Measurements from ENCODE around the gene GNAL.

The GNAL gene

DNA sequence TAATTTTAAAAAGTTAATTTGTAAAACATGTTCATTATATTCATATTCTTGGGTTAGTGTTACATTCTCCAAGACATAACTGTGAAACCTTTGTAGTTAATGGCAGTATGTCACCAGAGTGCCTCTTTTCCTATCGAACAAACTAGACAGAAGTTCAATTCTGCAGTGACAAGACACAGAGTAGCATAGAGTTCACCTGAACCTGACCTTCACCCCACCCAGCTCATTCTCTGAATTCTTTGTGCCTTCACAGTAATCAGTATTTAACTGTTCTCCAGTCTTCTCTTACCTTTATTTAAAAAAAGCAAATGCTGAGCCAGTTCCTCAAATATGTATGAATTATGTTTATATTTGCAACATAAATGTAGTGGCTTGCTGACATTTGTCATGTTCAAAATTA, 109.2 kb downstream of the GNAL start:
- no peaks in the 10 kb centered on the region for H3K36me3 ChIP-seq (ENCODE audit: insufficient read depth, low read length)
- H3K4me1 ChIP-seq (ENCODE audit: control insufficient read depth, insufficient read depth, low read length): no peaks in the 10 kb centered on the region
- no peak overlapping the region for H3K4me3 ChIP-seq (ENCODE audit: low read length)
- H3K9me3 ChIP-seq (replicated peaks; ENCODE audit: low read length): no peaks in the 10 kb centered on the region
- peaks cover 14% of the 10 kb centered on the region for H3K27me3 ChIP-seq (ENCODE audit: control insufficient read depth, insufficient read depth, low read length)
- H3K9ac ChIP-seq (ENCODE audit: low read depth, low read length): no peak overlapping the region
- no peak overlapping the region for H3K4me2 ChIP-seq (ENCODE audit: low read length)

DNA sequence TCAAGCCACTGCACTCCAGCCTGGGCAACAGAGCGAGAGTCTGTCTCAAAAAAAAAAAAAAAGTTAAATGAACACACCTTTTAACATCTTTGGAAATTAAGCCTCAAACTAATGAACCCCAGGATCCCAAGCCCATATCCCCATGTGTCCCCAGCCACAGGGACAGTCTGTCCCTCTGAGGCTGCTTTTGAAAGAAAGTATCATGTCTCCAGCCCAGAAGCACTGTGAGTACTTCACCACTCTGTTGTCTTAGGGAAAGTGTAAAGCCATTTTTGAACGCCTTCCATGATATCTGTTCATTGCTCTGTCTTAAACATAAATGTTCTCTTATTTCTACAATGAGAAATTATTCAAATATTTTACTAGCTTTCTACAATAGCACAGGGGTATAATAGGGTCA, 110.0 kb downstream of the GNAL start:
- Histone ChIP-seq H3K27me3 (ENCODE audit: control insufficient read depth, insufficient read depth, low read length) (peaks cover 14% of the 10 kb centered on the region), H3K4me2 (ENCODE audit: low read length) (no peak overlapping the region), H3K36me3 (ENCODE audit: insufficient read depth, low read length) (no peaks in the 10 kb centered on the region), H3K4me3 (ENCODE audit: low read length) (no peak overlapping the region), H3K9ac (ENCODE audit: low read depth, low read length) (no peak overlapping the region), H3K9me3 (replicated peaks; ENCODE audit: low read length) (no peaks in the 10 kb centered on the region), H3K4me1 (ENCODE audit: control insufficient read depth, insufficient read depth, low read length) (no peaks in the 10 kb centered on the region)

DNA sequence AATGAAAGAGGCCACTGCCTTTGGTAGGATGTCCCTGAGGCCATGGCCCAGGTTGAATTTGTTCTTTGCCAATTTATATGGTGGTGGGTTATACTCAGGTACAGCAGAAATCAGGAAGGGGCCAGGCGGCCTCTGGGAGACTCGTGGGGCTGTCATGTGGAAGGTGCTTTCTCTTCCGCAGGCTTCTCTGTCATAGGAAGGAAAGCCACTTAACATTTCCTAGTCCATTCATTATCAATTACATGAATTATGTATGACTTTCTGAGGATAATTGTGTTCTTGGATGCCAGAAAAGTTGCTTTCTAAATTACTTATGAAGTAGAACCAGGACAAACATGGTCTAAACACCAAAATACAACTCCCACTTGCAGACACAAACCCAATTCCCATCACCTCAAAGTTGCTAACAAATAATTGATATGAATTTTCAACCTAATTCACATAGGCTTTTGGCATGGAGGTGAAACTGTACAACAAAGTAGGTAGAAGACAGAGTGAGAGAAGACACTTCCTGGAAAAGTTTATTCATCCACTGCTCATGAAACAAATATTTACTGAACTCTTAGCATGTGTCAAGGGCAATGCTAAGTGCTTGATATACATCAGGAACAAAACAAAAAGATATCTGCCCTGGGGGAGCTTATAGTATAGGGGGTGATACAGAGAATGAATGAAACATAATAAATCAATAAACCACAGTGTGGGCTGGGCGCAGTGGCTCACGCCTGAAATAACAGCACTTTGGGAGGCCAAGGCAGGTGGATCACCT, 111.7 kb downstream of the GNAL start:
- Histone ChIP-seq H3K4me1 (ENCODE audit: control insufficient read depth, insufficient read depth, low read length) (no peaks in the 10 kb centered on the region), H3K4me3 (ENCODE audit: low read length) (no peak overlapping the region), H3K36me3 (ENCODE audit: insufficient read depth, low read length) (no peaks in the 10 kb centered on the region), H3K9ac (ENCODE audit: low read depth, low read length) (no peak overlapping the region), H3K9me3 (replicated peaks; ENCODE audit: low read length) (no peaks in the 10 kb centered on the region), H3K4me2 (ENCODE audit: low read length) (no peak overlapping the region), H3K27me3 (ENCODE audit: control insufficient read depth, insufficient read depth, low read length) (peaks cover 14% of the 10 kb centered on the region)

DNA sequence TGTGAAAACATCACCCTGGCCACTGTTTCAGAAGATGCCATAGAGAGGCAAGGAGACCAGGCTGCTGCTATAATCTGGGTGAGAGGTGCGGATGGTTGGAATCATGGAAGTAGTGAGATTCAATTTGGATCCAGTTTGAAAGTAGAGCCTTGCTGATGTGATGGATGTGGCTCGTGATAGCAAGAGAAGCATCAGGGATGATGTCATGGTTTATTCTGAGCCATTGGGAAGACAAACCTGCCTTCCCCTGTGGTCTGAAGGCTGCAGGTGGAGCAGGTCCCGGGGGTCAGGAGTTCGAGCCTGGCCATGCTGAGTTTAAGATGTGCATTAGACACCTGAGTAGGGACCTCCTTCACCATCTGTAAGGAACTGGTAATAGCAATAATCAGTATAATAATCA, 112.5 kb downstream of the GNAL start:
- no peak overlapping the region for H3K4me3 ChIP-seq (ENCODE audit: low read length)
- H3K36me3 ChIP-seq (ENCODE audit: insufficient read depth, low read length): no peaks in the 10 kb centered on the region
- H3K9me3 ChIP-seq (replicated peaks; ENCODE audit: low read length): no peaks in the 10 kb centered on the region
- no peak overlapping the region for H3K9ac ChIP-seq (ENCODE audit: low read depth, low read length)
- H3K4me2 ChIP-seq (ENCODE audit: low read length): no peak overlapping the region
- H3K4me1 ChIP-seq (ENCODE audit: control insufficient read depth, insufficient read depth, low read length): peaks cover 3% of the 10 kb centered on the region
- peaks cover 14% of the 10 kb centered on the region for H3K27me3 ChIP-seq (ENCODE audit: control insufficient read depth, insufficient read depth, low read length)

DNA sequence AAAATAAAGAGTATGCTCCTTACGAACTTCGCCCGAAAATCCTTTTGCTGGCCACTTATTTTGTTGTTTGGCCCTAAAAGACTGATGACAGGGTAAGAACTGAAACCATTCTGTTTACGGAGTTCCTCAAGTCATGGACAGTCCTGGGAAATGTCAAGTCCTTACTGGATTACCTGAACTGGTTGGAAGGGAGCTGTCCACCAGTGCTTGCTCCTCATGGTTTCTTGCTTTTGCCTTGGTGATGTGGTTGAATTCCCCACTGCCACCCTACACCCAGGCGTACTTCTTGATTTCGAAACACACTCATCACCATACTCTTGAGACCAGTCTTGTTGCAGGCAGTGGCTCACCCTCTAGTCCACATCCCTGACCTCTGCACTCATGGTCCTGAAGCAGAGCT, 113.1 kb downstream of the GNAL start:
- no peak overlapping the region for H3K9ac ChIP-seq (ENCODE audit: low read depth, low read length)
- peaks cover 14% of the 10 kb centered on the region for H3K27me3 ChIP-seq (ENCODE audit: control insufficient read depth, insufficient read depth, low read length)
- H3K4me1 ChIP-seq (ENCODE audit: control insufficient read depth, insufficient read depth, low read length): peaks cover 7% of the 10 kb centered on the region
- H3K9me3 ChIP-seq (replicated peaks; ENCODE audit: low read length): no peaks in the 10 kb centered on the region
- no peaks in the 10 kb centered on the region for H3K36me3 ChIP-seq (ENCODE audit: insufficient read depth, low read length)
- no peak overlapping the region for H3K4me2 ChIP-seq (ENCODE audit: low read length)
- H3K4me3 ChIP-seq (ENCODE audit: low read length): no peak overlapping the region

DNA sequence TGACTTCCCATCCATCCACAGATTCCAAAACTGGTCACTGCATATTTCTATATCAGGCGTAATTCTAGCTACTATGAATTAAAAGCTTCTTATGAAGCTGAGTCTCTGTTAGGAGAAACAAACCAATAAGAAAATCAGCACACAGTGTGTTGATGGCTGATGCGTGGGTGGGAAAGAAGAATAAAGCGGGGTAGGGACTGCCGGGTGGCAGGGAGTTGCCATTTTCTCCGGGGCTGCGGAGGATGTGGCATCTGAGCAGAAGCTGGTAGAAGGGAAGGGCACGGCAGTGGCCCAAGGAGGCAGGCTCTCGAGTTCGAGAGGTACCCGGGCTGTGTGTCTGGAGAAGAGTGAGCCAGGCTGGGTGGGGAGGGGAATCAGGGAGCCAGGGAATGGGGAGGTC, 113.5 kb downstream of the GNAL start:
- H3K9me3 ChIP-seq (replicated peaks; ENCODE audit: low read length): no peaks in the 10 kb centered on the region
- H3K4me1 ChIP-seq (ENCODE audit: control insufficient read depth, insufficient read depth, low read length): peaks cover 12% of the 10 kb centered on the region

DNA sequence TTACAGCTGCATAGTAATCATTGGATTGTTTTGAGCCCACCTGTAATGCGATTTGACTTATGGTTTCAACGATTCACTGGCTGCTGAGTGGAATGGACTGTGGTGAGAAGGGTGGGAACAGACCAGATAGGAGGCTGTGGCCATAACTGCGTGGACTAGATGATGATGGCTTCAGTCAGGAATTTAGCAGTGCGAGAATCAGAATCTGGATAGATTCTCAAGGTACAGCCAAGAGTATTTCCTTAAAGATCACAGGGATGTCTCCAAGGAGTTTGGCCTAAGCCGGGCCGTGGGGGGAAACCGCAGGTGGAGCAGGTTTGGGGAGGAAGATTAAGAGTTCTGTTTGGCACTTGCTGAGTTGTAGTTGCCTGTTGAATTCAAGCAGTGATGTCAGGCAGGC, 118.2 kb downstream of the GNAL start:
- Histone ChIP-seq H3K27me3 (ENCODE audit: control insufficient read depth, insufficient read depth, low read length) (peaks cover 8% of the 10 kb centered on the region), H3K36me3 (ENCODE audit: insufficient read depth, low read length) (no peaks in the 10 kb centered on the region), H3K9ac (ENCODE audit: low read depth, low read length) (no peak overlapping the region), H3K4me3 (ENCODE audit: low read length) (no peak overlapping the region), H3K4me2 (ENCODE audit: low read length) (no peak overlapping the region), H3K9me3 (replicated peaks; ENCODE audit: low read length) (no peaks in the 10 kb centered on the region), H3K4me1 (ENCODE audit: control insufficient read depth, insufficient read depth, low read length) (peaks cover 22% of the 10 kb centered on the region)

More for the DNA sequence above, 113.5 kb downstream of the GNAL start:
- no peak overlapping the region for H3K4me2 ChIP-seq (ENCODE audit: low read length)
- H3K9ac ChIP-seq (ENCODE audit: low read depth, low read length): no peak overlapping the region
- H3K36me3 ChIP-seq (ENCODE audit: insufficient read depth, low read length): no peaks in the 10 kb centered on the region
- H3K27me3 ChIP-seq (ENCODE audit: control insufficient read depth, insufficient read depth, low read length): peaks cover 14% of the 10 kb centered on the region
- H3K4me3 ChIP-seq (ENCODE audit: low read length): no peak overlapping the region

DNA sequence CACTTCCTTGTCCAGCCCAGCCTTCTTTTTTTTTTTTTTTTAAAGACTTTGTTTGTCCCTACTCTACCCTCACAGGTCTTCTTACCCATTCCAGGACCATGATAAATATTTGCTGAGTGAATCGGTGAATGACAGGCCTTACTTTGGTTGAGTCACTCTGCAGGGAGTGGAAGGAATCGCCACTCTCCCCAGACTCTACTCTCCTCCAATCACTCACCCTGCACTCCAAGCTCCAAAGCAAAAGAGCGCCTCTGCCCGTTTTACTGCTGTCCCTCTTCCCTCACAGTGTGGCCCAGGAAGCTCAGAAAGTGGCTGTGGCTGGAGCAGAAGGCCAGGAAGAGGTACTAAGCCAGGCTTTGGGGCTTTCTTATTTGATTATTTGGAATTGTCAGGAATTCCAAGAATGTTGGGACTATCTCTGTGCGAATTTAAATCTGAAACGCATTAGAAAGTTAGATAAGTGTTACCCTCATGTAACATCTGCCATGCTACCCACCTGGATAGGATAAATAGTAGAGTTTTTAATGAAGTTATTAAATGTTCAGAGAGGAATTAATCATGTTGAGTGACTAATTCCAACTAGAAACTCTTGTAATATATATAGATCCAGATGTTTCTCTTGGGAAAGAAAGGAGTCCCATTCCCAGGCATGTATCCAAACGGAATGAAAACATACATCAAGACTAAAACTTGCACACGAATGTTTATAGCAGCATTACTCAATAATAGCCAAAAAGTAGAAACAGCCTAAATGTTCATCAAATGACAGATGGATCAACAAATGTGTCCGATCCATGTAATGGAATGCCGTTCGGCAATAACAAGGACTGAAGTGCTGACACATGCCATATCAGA, 119.2 kb downstream of the GNAL start:
- Histone ChIP-seq H3K4me3 (ENCODE audit: low read length) (no peak overlapping the region), H3K27me3 (ENCODE audit: control insufficient read depth, insufficient read depth, low read length) (peaks cover 5% of the 10 kb centered on the region), H3K9ac (ENCODE audit: low read depth, low read length) (no peak overlapping the region), H3K36me3 (ENCODE audit: insufficient read depth, low read length) (no peaks in the 10 kb centered on the region), H3K4me1 (ENCODE audit: control insufficient read depth, insufficient read depth, low read length) (peaks cover 22% of the 10 kb centered on the region), H3K4me2 (ENCODE audit: low read length) (peak overlapping the region; percentile 13), H3K9me3 (replicated peaks; ENCODE audit: low read length) (no peaks in the 10 kb centered on the region)

DNA sequence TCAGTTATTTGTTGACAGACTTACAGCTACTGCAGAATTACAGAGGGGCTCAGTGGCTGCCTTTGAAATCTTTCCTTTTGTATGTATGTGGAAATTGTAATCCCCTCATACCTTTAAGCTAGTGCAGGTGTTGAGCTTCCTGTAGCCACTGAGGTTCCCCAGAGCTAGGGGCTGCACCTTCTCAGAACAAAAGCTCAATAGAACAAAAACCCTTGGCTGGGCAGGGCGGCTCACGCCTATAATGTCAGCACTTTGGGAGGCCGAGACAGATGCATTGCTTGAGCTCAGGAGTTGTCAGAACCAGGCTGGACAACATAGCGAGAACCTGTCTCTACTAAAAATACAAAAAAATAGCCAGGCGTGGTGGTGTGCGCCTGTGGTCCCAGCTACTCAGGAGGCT, 120.8 kb downstream of the GNAL start:
- Histone ChIP-seq H3K36me3 (ENCODE audit: insufficient read depth, low read length) (no peaks in the 10 kb centered on the region), H3K4me2 (ENCODE audit: low read length) (no peak overlapping the region), H3K4me3 (ENCODE audit: low read length) (no peak overlapping the region), H3K27me3 (ENCODE audit: control insufficient read depth, insufficient read depth, low read length) (peaks cover 5% of the 10 kb centered on the region), H3K9me3 (replicated peaks; ENCODE audit: low read length) (no peaks in the 10 kb centered on the region), H3K9ac (ENCODE audit: low read depth, low read length) (no peak overlapping the region), H3K4me1 (ENCODE audit: control insufficient read depth, insufficient read depth, low read length) (peaks cover 22% of the 10 kb centered on the region)

DNA sequence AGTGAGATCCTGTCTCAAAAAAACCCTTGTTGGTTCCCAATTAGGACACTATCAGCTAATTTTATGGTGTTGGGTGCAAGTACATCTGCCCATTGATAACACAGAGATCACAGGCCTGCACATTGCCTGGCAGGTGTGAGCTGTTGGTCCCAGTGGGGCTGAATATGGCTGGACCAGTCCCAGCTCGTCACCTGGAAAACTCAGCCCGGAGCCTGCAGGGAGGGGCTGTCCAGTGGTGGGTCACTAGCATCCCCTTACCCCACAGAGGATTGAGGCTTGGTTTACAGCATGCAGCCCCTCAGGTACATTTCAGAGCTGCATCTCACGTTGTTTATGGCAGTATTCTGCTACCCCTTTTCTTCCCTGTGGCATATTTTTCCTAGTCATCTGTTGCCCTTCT, 121.3 kb downstream of the GNAL start:
- H3K9ac ChIP-seq (ENCODE audit: low read depth, low read length): no peak overlapping the region
- no peaks in the 10 kb centered on the region for H3K36me3 ChIP-seq (ENCODE audit: insufficient read depth, low read length)
- H3K4me3 ChIP-seq (ENCODE audit: low read length): no peak overlapping the region
- H3K27me3 ChIP-seq (ENCODE audit: control insufficient read depth, insufficient read depth, low read length): peaks cover 5% of the 10 kb centered on the region
- H3K9me3 ChIP-seq (replicated peaks; ENCODE audit: low read length): no peaks in the 10 kb centered on the region
- H3K4me2 ChIP-seq (ENCODE audit: low read length): no peak overlapping the region
- peaks cover 22% of the 10 kb centered on the region for H3K4me1 ChIP-seq (ENCODE audit: control insufficient read depth, insufficient read depth, low read length)

DNA sequence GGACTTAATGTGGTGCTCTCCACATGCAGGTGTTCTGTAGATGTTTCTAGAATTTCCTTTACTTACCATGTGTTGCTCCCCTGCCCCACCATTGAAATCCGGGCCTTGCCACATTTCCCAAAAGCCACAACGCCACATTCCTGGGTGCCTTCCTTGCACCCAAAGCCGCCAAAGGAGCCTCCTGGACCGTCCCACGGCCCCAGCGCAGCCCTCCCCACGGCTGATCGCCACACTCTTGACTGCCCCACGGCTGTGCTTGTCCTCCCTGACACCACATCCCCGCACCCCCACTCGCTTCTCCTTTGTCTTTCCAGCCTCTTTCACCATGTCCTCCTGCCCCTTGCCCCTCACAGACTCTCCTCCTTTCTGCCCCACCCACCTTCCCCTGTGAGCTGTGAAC, 121.9 kb downstream of the GNAL start:
- no peak overlapping the region for H3K4me2 ChIP-seq (ENCODE audit: low read length)
- no peaks in the 10 kb centered on the region for H3K36me3 ChIP-seq (ENCODE audit: insufficient read depth, low read length)
- H3K4me1 ChIP-seq (ENCODE audit: control insufficient read depth, insufficient read depth, low read length): peaks cover 22% of the 10 kb centered on the region
- H3K27me3 ChIP-seq (ENCODE audit: control insufficient read depth, insufficient read depth, low read length): peaks cover 5% of the 10 kb centered on the region
- no peak overlapping the region for H3K9ac ChIP-seq (ENCODE audit: low read depth, low read length)
- no peak overlapping the region for H3K4me3 ChIP-seq (ENCODE audit: low read length)
- no peaks in the 10 kb centered on the region for H3K9me3 ChIP-seq (replicated peaks; ENCODE audit: low read length)

All from skeletal muscle satellite cell (primary cell).